Heart left ventricle (tissue), 13 donors: ENCODE results near the gene CTSK.

ENCODE experiments used
- CTCF ChIP-seq, 12 donors: fragments of 200-600 bp; sonication (generic) in 4 of 12; IDR thresholded peaks; one replicate each; pipeline versions ENCODE4 v1.5.0 to v1.8.0; 2018 to 2022; ENCODE audit warnings: antibody characterized with exemption in 12 of 12, mild to moderate bottlenecking in 5 of 12
- POLR2A ChIP-seq, 2 donors: fragments of 450-650 bp; IDR thresholded peaks; one replicate each; pipeline ENCODE4 v1.6.1; 2017; ENCODE audit warnings: antibody characterized with exemption in 2 of 2, mild to moderate bottlenecking in 2 of 2, moderate library complexity in 2 of 2
- donor health status: ischemic (EF 13 %, LVEDD 7.1; RV severe dilation, severe dysfunction).
- donor health status: DM: no; HTN: yes; CAD: no.
- donor health status: DM: no; HTN: no; CAD: no.
- donor health status: ischemic (EF 25% LVEDD 6.9; RV normal size, moderate dysfunction).
- donor health status: ischemic (EF 25% LVEDD 5.7; RV mildly dilated, moderate dysfunction).
- donor health status: ischemic (EF 35%, LVEDD 5.7; RV mildly dilated, moderate dysfunction).
- donor health status: nonischemic (EF 11% LVEDD 7.7; RV severe dilation, severe dysfunction).
- donor health status: DM: yes; HTN: yes; CAD: no.
- donor health status: PGD.
- donor health status: ischemic (EF 29% LVEDD 5.4; RV normal size, mild dysfunction).
- donor health status: nonischemic (EF 23%, LVEDD 6.1; RV moderate dilation, normal function).

- TF ChIP-seq CTCF (IDR thresholded peaks at IDR 0.05), result no peak
- TF ChIP-seq POLR2A (IDR thresholded peaks at IDR 0.05), result no peak
These were observed 28.2 kb upstream of the CTSK start for GRCh38 chr1:150836129-150836773.
